Measurements from ENCODE around the gene NPTX1. TPM values are rescaled to one million over a fixed set of nuclear protein-coding genes. Genes with fewer than 3 reads are reported as not detected.

Gene NPTX1
- total and polyA plus RNA-seq, 4 donors = 0.56 to 7.5 (median 1.2) TPM

- H3K4me3 ChIP-seq = no peak overlapping the region
- 91 to 96% methylated on average over 3 of the region's 3 CpGs for WGBS, 2 donors
Measured at GRCh38 chr17:80517641-80518040, 41.2 kb upstream of the NPTX1 start.

GRCh38 chr17:80516171-80516932 lies 39.9 kb upstream of the NPTX1 start:
- no peak for ATAC-seq (ENCODE audit: insufficient read depth, low FRiP score)

More at GRCh38 chr17:80517641-80518040, 41.2 kb upstream of the NPTX1 start:
- peaks cover 0 to 12% (median 0%) of the 10 kb centered on the region in 3 donors for H3K27me3 ChIP-seq (ENCODE audit: control insufficient read depth in 3 of 3, insufficient read depth in 3 of 3, low read length in 2 of 3)
- TF ChIP-seq CTCF (IDR thresholded peaks at IDR 0.05; ENCODE audit: control extremely low read depth, extremely low read depth) = no peak
- ATAC-seq (ENCODE audit: insufficient read depth, low FRiP score) (no peak), DNase-seq (no peak)
- no peaks in the 10 kb centered on the region for H3K36me3 ChIP-seq (ENCODE audit: control insufficient read depth in 4 of 4, insufficient read depth in 4 of 4, low read length in 4 of 4)
- H3K4me1 ChIP-seq (ENCODE audit: control insufficient read depth in 5 of 5, insufficient read depth in 5 of 5, low read length in 5 of 5) = peaks cover 0 to 6% (median 0%) of the 10 kb centered on the region in 5 donors
- H3K27ac ChIP-seq (ENCODE audit: low read depth in 1 of 2, low read length in 1 of 2) = no peak overlapping the region
- no peaks in the 10 kb centered on the region for H3K9me3 ChIP-seq (ENCODE audit: control insufficient read depth in 4 of 4, insufficient read depth in 3 of 4, low read length in 3 of 4)
- H3K9ac ChIP-seq (ENCODE audit: insufficient read depth in 1 of 2, low read length in 2 of 2) = no peak overlapping the region

GRCh38 chr17:80513892-80514291 lies 37.5 kb upstream of the NPTX1 start:
- H3K27ac ChIP-seq (ENCODE audit: low read depth in 1 of 2, low read length in 1 of 2) = no peak overlapping the region
- H3K4me3 ChIP-seq = no peak overlapping the region
- TF ChIP-seq CTCF (IDR thresholded peaks at IDR 0.05; ENCODE audit: control extremely low read depth, extremely low read depth) = no peak
- H3K36me3 ChIP-seq (ENCODE audit: control insufficient read depth in 4 of 4, insufficient read depth in 4 of 4, low read length in 4 of 4) = no peaks in the 10 kb centered on the region
- 58 to 62% methylated on average over 10 of the region's 10 CpGs for WGBS, 2 donors
- H3K9ac ChIP-seq (ENCODE audit: insufficient read depth in 1 of 2, low read length in 2 of 2) = no peak overlapping the region
- H3K9me3 ChIP-seq (ENCODE audit: control insufficient read depth in 4 of 4, insufficient read depth in 3 of 4, low read length in 3 of 4) = no peaks in the 10 kb centered on the region
- H3K4me1 ChIP-seq (ENCODE audit: control insufficient read depth in 5 of 5, insufficient read depth in 5 of 5, low read length in 5 of 5) = peaks cover 0 to 4% (median 0%) of the 10 kb centered on the region in 5 donors
- ATAC-seq (ENCODE audit: insufficient read depth, low FRiP score) (no peak), DNase-seq (no peak)
- H3K27me3 ChIP-seq (ENCODE audit: control insufficient read depth in 3 of 3, insufficient read depth in 3 of 3, low read length in 2 of 3) = peaks cover 0 to 10% (median 0%) of the 10 kb centered on the region in 3 donors

More at GRCh38 chr17:80516171-80516932, 39.9 kb upstream of the NPTX1 start:
- Histone ChIP-seq H3K27me3 (ENCODE audit: control insufficient read depth in 3 of 3, insufficient read depth in 3 of 3, low read length in 2 of 3) (peaks cover 0 to 12% (median 0%) of the 10 kb centered on the region in 3 donors), H3K9me3 (ENCODE audit: control insufficient read depth in 4 of 4, insufficient read depth in 3 of 4, low read length in 3 of 4) (no peaks in the 10 kb centered on the region), H3K4me3 (no peak overlapping the region), H3K4me1 (ENCODE audit: control insufficient read depth in 5 of 5, insufficient read depth in 5 of 5, low read length in 5 of 5) (peaks cover 0 to 6% (median 0%) of the 10 kb centered on the region in 5 donors), H3K9ac (ENCODE audit: insufficient read depth in 1 of 2, low read length in 2 of 2) (no peak overlapping the region), H3K27ac (ENCODE audit: low read depth in 1 of 2, low read length in 1 of 2) (no peak overlapping the region), H3K36me3 (ENCODE audit: control insufficient read depth in 4 of 4, insufficient read depth in 4 of 4, low read length in 4 of 4) (no peaks in the 10 kb centered on the region)
- TF ChIP-seq CTCF (IDR thresholded peaks at IDR 0.05; ENCODE audit: control extremely low read depth, extremely low read depth) = no peak
- peak; percentile 60 to 69 (median 68) for DNase-seq
- 82 to 86% methylated on average over 17 of the region's 17 CpGs for WGBS, 2 donors

Data from lung (tissue), 12 donors.